ENCODE results near the gene GRN.
"Not testable (repeated sequence)": the region's sequence is repeated elsewhere in the genome, so short reads cannot be mapped to it uniquely, and the experiment has no call there.

The GRN gene

GRCh38 chr17:44362459-44362948 is 17.4 kb downstream of the GRN start:
- DNase-seq: no peak

GRCh38 chr17:44362949-44363612 is 18.0 kb downstream of the GRN start:
- DNase-seq: no peak

- peak; percentile 20 for DNase-seq
These were observed 18.6 kb downstream of the GRN start, which contains the start of gene FAM171A2 for GRCh38 chr17:44363613-44364159. Gene FAM171A2, minus strand, starts transcription at chr17:44363853. Its CDS starts 139 bp downstream, at chr17:44363714.

- DNase-seq: not testable (repeated sequence)
These were observed 19.9 kb downstream of the GRN start for GRCh38 chr17:44365051-44365450.

GRCh38 chr17:44367231-44367979 is 22.3 kb downstream of the GRN start:
- DNase-seq: no peak

GRCh38 chr17:44368391-44369243 is 23.5 kb downstream of the GRN start:
- not testable (repeated sequence) for DNase-seq

GRCh38 chr17:44369414-44370023 is 24.4 kb downstream of the GRN start:
- not testable (repeated sequence) for DNase-seq

- DNase-seq: no peak
These were observed 26.9 kb downstream of the GRN start for GRCh38 chr17:44372036-44372435.

GRCh38 chr17:44374306-44375195 is 29.4 kb downstream of the GRN start:
- no peak for DNase-seq

- DNase-seq: no peak
These were observed 30.3 kb downstream of the GRN start for GRCh38 chr17:44375196-44376017.

- no peak for DNase-seq
These were observed 31.0 kb downstream of the GRN start for GRCh38 chr17:44376124-44376523.

- no peak for DNase-seq
These were observed 31.7 kb downstream of the GRN start for GRCh38 chr17:44376779-44377178.

- no peak for DNase-seq
These were observed 33.1 kb downstream of the GRN start for GRCh38 chr17:44378171-44378705.

GRCh38 chr17:44379887-44380286 is 34.8 kb downstream of the GRN start:
- DNase-seq: no peak

- DNase-seq: no peak
These were observed 35.7 kb downstream of the GRN start for GRCh38 chr17:44380767-44381166.

GRCh38 chr17:44381810-44382305 is 36.8 kb downstream of the GRN start:
- DNase-seq: no peak

- no peak for DNase-seq
These were observed 37.8 kb downstream of the GRN start for GRCh38 chr17:44382917-44383316.

GRCh38 chr17:44383363-44383762 is 38.3 kb downstream of the GRN start:
- DNase-seq: no peak

GRCh38 chr17:44383861-44384260 is 38.8 kb downstream of the GRN start:
- no peak for DNase-seq

- no peak for DNase-seq
These were observed 39.2 kb downstream of the GRN start for GRCh38 chr17:44384281-44384822.

Measured in NCI-H1417 treated with DMSO at 0.1 percent for 48 hours (cell line).